IMR-90 (cell line): Measurements from ENCODE around the gene NME7. TPM values are rescaled to one million over a fixed set of nuclear protein-coding genes. Genes with fewer than 3 reads are reported as not detected.

Experiments
- ATAC-seq: fragments of 200-7000 bp; cut with Tn5 transposase; 2 replicates; pipeline ENCODE4 v1.9.1; 2020; ENCODE audit warnings: low read depth, mild to moderate bottlenecking, moderate library complexity
- BruUV-seq: library from RNA; stranded (reverse); fragments of 400-500 nt; replicated peaks from 2 replicates; lab custom pipeline; 2021; lab: Mats Ljungman, UMichigan
- CTCF ChIA-PET: fragments of 300-600 bp; formaldehyde crosslinking; extraction: SDS; loops from one replicate; lab custom pipeline; 2021; ENCODE audit warnings: antibody characterized with exemption; lab: Yijun Ruan, JAX
- POLR2A ChIA-PET: fragments of 300-600 bp; sonication (Branson Sonifier 250); formaldehyde crosslinking; loops from one replicate; lab custom pipeline; 2022; ENCODE audit warnings: antibody characterized with exemption; ENCODE audit not compliant: unreplicated experiment; lab: Charles Lee
- DNase-seq: peaks from one replicate; pipeline ENCODE4 v3.0.0; 2013
- H2AFZ ChIP-seq: replicated peaks from 2 replicates; pipeline ENCODE3; 2013; ENCODE audit warnings: low read length, mild to moderate bottlenecking; ENCODE audit not compliant: poor library complexity
- H2AK5ac ChIP-seq: 2 replicates; pipeline ENCODE4 v1.6.1; 2013; ENCODE audit warnings: low read depth, low read length, inconsistent platforms
- H2AK9ac ChIP-seq: replicated peaks from 2 replicates; pipeline ENCODE3; 2013; ENCODE audit warnings: mild to moderate bottlenecking, low read depth, low read length, moderate library complexity; ENCODE audit not compliant: poor library complexity
- H2BK120ac ChIP-seq: 2 replicates; pipeline ENCODE4 v1.6.1; 2013; ENCODE audit warnings: low read depth, low read length, inconsistent platforms
- H2BK15ac ChIP-seq: 3 replicates; pipeline ENCODE4 v1.6.1; 2013; ENCODE audit warnings: low read depth, low read length, inconsistent platforms
- H2BK20ac ChIP-seq: 2 replicates; pipeline ENCODE4 v1.6.1; 2013; ENCODE audit warnings: low read depth, mild to moderate bottlenecking, inconsistent platforms, low read length, moderate library complexity
- H2BK5ac ChIP-seq: 2 replicates; pipeline ENCODE4 v1.6.1; 2013; ENCODE audit warnings: mild to moderate bottlenecking, low read depth, low read length, inconsistent platforms; ENCODE audit not compliant: poor library complexity, severe bottlenecking
- H3K14ac ChIP-seq: replicated peaks from 2 replicates; pipeline ENCODE4 v1.6.1; 2013; ENCODE audit warnings: low read depth, low read length, inconsistent platforms
- H3K18ac ChIP-seq: 2 replicates; pipeline ENCODE4 v1.6.1; 2013; ENCODE audit warnings: low read depth, low read length, control low read depth
- H3K23ac ChIP-seq: 2 replicates; pipeline ENCODE4 v1.6.1; 2013; ENCODE audit warnings: low read depth, low read length, inconsistent platforms
- H3K27ac ChIP-seq: 2 replicates; pipeline ENCODE4 v1.5.1; 2013; ENCODE audit warnings: mild to moderate bottlenecking, control low read depth, low read length; ENCODE audit not compliant: insufficient read depth
- H3K27me3 ChIP-seq: 2 replicates; pipeline ENCODE4 v1.6.1; 2013; ENCODE audit warnings: low read length; ENCODE audit not compliant: control insufficient read depth, insufficient read depth
- H3K36me3 ChIP-seq: 2 replicates; pipeline ENCODE4 v1.6.1; 2013; ENCODE audit warnings: low read length, mixed read lengths; ENCODE audit not compliant: control insufficient read depth, insufficient read depth
- H3K4ac ChIP-seq: 2 replicates; pipeline ENCODE4 v1.6.1; 2013; ENCODE audit warnings: low read depth, low read length, inconsistent platforms
- H3K4me1 ChIP-seq: 2 replicates; pipeline ENCODE4 v1.6.1; 2013; ENCODE audit warnings: low read length, mixed read lengths; ENCODE audit not compliant: control insufficient read depth, insufficient read depth
- H3K4me2 ChIP-seq: 2 replicates; pipeline ENCODE4 v1.6.1; 2013; ENCODE audit warnings: low read depth, mild to moderate bottlenecking, control low read depth, low read length, moderate library complexity
- H3K4me3 ChIP-seq: 2 replicates; pipeline ENCODE4 v1.5.1; 2013; ENCODE audit warnings: low read depth, mild to moderate bottlenecking, control low read depth, low read length, moderate library complexity; ENCODE audit not compliant: insufficient read depth
- H3K56ac ChIP-seq: 2 replicates; pipeline ENCODE4 v1.6.1; 2013; ENCODE audit warnings: low read length, inconsistent platforms; ENCODE audit not compliant: insufficient read depth; ENCODE audit errors: extremely low read depth
- H3K79me1 ChIP-seq, 2 experiments: 2 replicates each; pipeline ENCODE4 v1.6.1; 2013; ENCODE audit warnings: low read length in 2 of 2, inconsistent platforms in 1 of 2, low read depth in 1 of 2
- H3K9ac ChIP-seq: 2 replicates; pipeline ENCODE4 v1.6.1; 2013; ENCODE audit warnings: low read depth, low read length, control low read depth
- H3K9me1 ChIP-seq: 2 replicates; pipeline ENCODE4 v1.6.1; 2013; ENCODE audit warnings: low read length, inconsistent platforms; ENCODE audit not compliant: insufficient read depth
- H3K9me3 ChIP-seq: 2 replicates; pipeline ENCODE4 v1.6.1; 2013; ENCODE audit warnings: low read length; ENCODE audit not compliant: control insufficient read depth, insufficient read depth
- H4K20me1 ChIP-seq: 2 replicates; pipeline ENCODE4 v1.6.1; 2013; ENCODE audit warnings: low read length, inconsistent platforms; ENCODE audit not compliant: insufficient read depth
- H4K5ac ChIP-seq: 2 replicates; pipeline ENCODE4 v1.6.1; 2013; ENCODE audit warnings: mild to moderate bottlenecking, low read depth, low read length, control low read depth
- H4K8ac ChIP-seq, 2 experiments: 2 replicates each; pipeline ENCODE4 v1.6.1; 2013; ENCODE audit warnings: low read depth in 2 of 2, low read length in 2 of 2, control low read depth in 1 of 2, inconsistent platforms in 1 of 2
- H4K91ac ChIP-seq: 2 replicates; pipeline ENCODE4 v1.6.1; 2013; ENCODE audit warnings: low read depth, low read length, inconsistent platforms; ENCODE audit not compliant: insufficient read depth
- BHLHE40 ChIP-seq: fragments of 150-350 bp; IDR thresholded peaks from 2 replicates; pipeline ENCODE4 v1.6.1; 2016; ENCODE audit warnings: mild to moderate bottlenecking, low read depth, low read length
- CEBPB ChIP-seq: IDR thresholded peaks from 2 replicates; pipeline ENCODE4 v1.6.1; 2012; ENCODE audit warnings: low read depth, low read length, improper control_type of control experiment
- CHD1 ChIP-seq: IDR thresholded peaks from 2 replicates; pipeline ENCODE4 v1.6.1; 2012; ENCODE audit warnings: low read depth, low read length, improper control_type of control experiment
- CTCF ChIP-seq: conservative IDR thresholded peaks from 2 replicates; pipeline ENCODE4 v1.5.1; 2012; ENCODE audit warnings: mild to moderate bottlenecking, low read depth, low read length, improper control_type of control experiment
- ELK1 ChIP-seq: fragments of 150-350 bp; IDR thresholded peaks from 2 replicates; pipeline ENCODE4 v1.6.1; 2016; ENCODE audit warnings: low read depth, mild to moderate bottlenecking, low read length, moderate library complexity, borderline replicate concordance
- FOS ChIP-seq: fragments of 150-350 bp; IDR thresholded peaks from 2 replicates; pipeline ENCODE4 v1.6.1; 2016; ENCODE audit warnings: low read depth, low read length
- MAFK ChIP-seq: IDR thresholded peaks from 2 replicates; pipeline ENCODE4 v1.6.1; 2012; ENCODE audit warnings: low read depth, low read length, improper control_type of control experiment
- MAZ ChIP-seq: IDR thresholded peaks from 2 replicates; pipeline ENCODE4 v1.6.1; 2012; ENCODE audit warnings: low read depth, mild to moderate bottlenecking, low read length, improper control_type of control experiment, moderate library complexity, borderline replicate concordance
- MXI1 ChIP-seq: IDR thresholded peaks from 2 replicates; pipeline ENCODE4 v1.6.1; 2012; ENCODE audit warnings: low read depth, mild to moderate bottlenecking, low read length, moderate library complexity, borderline replicate concordance
- NFE2L2 ChIP-seq: fragments of 150-350 bp; IDR thresholded peaks from 2 replicates; pipeline ENCODE4 v1.6.1; 2016; ENCODE audit warnings: low read depth, mild to moderate bottlenecking, low read length
- POLR2A ChIP-seq: IDR thresholded peaks from 2 replicates; pipeline ENCODE4 v1.6.1; 2012; ENCODE audit warnings: mild to moderate bottlenecking, low read depth, low read length
- RAD21 ChIP-seq: IDR thresholded peaks from 2 replicates; pipeline ENCODE4 v1.6.1; 2012; ENCODE audit warnings: low read length, improper control_type of control experiment
- RCOR1 ChIP-seq: IDR thresholded peaks from 2 replicates; pipeline ENCODE4 v1.6.1; 2012; ENCODE audit warnings: mild to moderate bottlenecking, low read length, improper control_type of control experiment; ENCODE audit not compliant: insufficient replicate concordance
- RFX5 ChIP-seq: IDR thresholded peaks from 2 replicates; pipeline ENCODE4 v1.8.0; 2012; ENCODE audit warnings: low read depth, mild to moderate bottlenecking, low read length, moderate library complexity
- SMC3 ChIP-seq: fragments of 150-350 bp; IDR thresholded peaks from 2 replicates; pipeline ENCODE4 v1.6.1; 2016; ENCODE audit warnings: low read depth, mild to moderate bottlenecking, antibody characterized with exemption, low read length, moderate library complexity
- USF2 ChIP-seq: fragments of 150-350 bp; IDR thresholded peaks from 2 replicates; pipeline ENCODE4 v1.6.1; 2017; ENCODE audit warnings: mild to moderate bottlenecking, antibody characterized with exemption, low read length, low read depth
- WGBS, 2 experiments: methylation state at CpG; one replicate each; pipeline versions ENCODE4 v1.1.5 to v1.1.7; 2013; ENCODE audit warnings: missing lambda C conversion rate in 2 of 2; ENCODE audit not compliant: insufficient read length in 1 of 2; ENCODE audit errors: extremely low coverage in 2 of 2; 5-methylcytosine and 5-hydroxymethylcytosine counted together
- dilution Hi-C: fragments of 300-500 bp; cut with HindIII; formaldehyde crosslinking; loops from one replicate; pipeline ENCODE4 v1.14.3; 2018; ENCODE audit warnings: low sequenced_read_pairs; ENCODE audit not compliant: unreplicated experiment
- in situ Hi-C: fragments of 300-500 bp; cut with MboI; formaldehyde crosslinking; loops from 3 replicates; pipeline ENCODE4 v1.14.3; 2019; ENCODE audit warnings: low sequenced_read_pairs, inconsistent platforms, mixed read lengths
- intact Hi-C: fragments of 100-400 bp; cut with micrococcal nuclease; formaldehyde crosslinking; loops from 2 replicates; pipeline ENCODE4 v1.10.0; 2022
- polyA plus RNA-seq, 3 experiments: library from polyadenylated mRNA; depleted of rRNA; stranded (reverse); fragments of >200 nt; gene quantifications; 2 replicates each; pipeline ENCODE4 v1.2.3, GENCODE V29; 2012; ENCODE audit warnings: low replicate concordance in 1 of 3
- total RNA-seq: library from RNA; depleted of rRNA; stranded (reverse); fragments of >200 nt; gene quantifications from 2 replicates; pipeline ENCODE4 v1.2.3, GENCODE V29; 2012

NME7 gene
- total and polyA plus RNA-seq, 2 of the 4 experiments (the other 2 are of a cell fraction) = 18.3 to 22.4 TPM

GRCh38 chr1:169144941-169145626 is 222.5 kb downstream of the NME7 start:
- Histone ChIP-seq H3K9me3 (no peaks in the 10 kb centered on the region), H3K18ac (no peak overlapping the region), H3K4me3 (no peak overlapping the region), H3K79me1 (no peaks in the 10 kb centered on the region), H2AFZ (no peak overlapping the region), H2AK9ac (no peak overlapping the region), H4K5ac (no peak overlapping the region), H2BK120ac (no peak overlapping the region), H4K20me1 (no peaks in the 10 kb centered on the region), H4K8ac (no peak overlapping the region), H3K9me1 (no peaks in the 10 kb centered on the region), H3K27me3 (no peaks in the 10 kb centered on the region), H3K14ac (no peak overlapping the region), H2BK15ac (no peak overlapping the region), H3K4me2 (no peak overlapping the region), H2AK5ac (no peak overlapping the region), H3K36me3 (no peaks in the 10 kb centered on the region), H3K9ac (no peak overlapping the region), H3K4ac (no peak overlapping the region), H3K56ac (no peak overlapping the region), H2BK5ac (no peak overlapping the region), H3K23ac (no peak overlapping the region), H4K91ac (no peak overlapping the region), H3K4me1 (no peaks in the 10 kb centered on the region), H3K27ac (no peak overlapping the region), H2BK20ac (no peak overlapping the region)
- WGBS, 2 experiments = no CpG with 5 or more reads among the region's 7 CpGs
- dilution Hi-C loops = no loop called here
- intact Hi-C loops = no loop called here
- POLR2A ChIA-PET = no interaction called here
- TF ChIP-seq RAD21 (no peak), SMC3 (no peak), FOS (no peak), MXI1 (no peak), CTCF (no peak), USF2 (no peak), CHD1 (no peak), RCOR1 (no peak), MAZ (no peak), CEBPB (no peak), MAFK (no peak), ELK1 (no peak), NFE2L2 (no peak), BHLHE40 (no peak), RFX5 (no peak), POLR2A (no peak)
- DNase-seq (no peak), ATAC-seq (no peak)
- in situ Hi-C loops = no loop called here
- CTCF ChIA-PET = no interaction called here
- no TSS peak for BruUV-seq
